ENCODE data around the gene EVA1A.

DNA sequence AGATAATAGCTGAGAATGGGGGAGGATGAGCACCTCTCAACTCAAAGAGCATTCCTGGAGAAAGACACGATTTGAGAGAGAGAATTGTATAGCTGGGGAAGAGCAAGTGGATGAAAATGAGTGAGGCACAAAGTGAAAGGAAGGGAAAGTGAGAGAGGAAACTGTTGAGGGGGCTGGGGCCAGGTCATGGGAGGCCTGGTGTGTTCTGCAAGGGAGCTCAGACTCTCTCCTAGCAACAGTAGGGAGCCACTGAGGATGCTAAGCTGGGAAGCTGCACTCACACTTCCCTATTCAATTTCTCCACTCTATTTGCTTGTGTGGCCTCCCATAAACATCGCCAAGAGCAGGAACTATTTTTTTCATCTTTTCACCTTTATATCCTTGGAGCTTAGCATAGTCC is 14.8 kb downstream of the EVA1A start:
- TF ChIP-seq, protein P1, sequence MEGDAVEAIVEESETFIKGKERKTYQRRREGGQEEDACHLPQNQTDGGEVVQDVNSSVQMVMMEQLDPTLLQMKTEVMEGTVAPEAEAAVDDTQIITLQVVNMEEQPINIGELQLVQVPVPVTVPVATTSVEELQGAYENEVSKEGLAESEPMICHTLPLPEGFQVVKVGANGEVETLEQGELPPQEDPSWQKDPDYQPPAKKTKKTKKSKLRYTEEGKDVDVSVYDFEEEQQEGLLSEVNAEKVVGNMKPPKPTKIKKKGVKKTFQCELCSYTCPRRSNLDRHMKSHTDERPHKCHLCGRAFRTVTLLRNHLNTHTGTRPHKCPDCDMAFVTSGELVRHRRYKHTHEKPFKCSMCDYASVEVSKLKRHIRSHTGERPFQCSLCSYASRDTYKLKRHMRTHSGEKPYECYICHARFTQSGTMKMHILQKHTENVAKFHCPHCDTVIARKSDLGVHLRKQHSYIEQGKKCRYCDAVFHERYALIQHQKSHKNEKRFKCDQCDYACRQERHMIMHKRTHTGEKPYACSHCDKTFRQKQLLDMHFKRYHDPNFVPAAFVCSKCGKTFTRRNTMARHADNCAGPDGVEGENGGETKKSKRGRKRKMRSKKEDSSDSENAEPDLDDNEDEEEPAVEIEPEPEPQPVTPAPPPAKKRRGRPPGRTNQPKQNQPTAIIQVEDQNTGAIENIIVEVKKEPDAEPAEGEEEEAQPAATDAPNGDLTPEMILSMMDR (conservative IDR thresholded peaks at IDR 0.05), result no peak
- TF ChIP-seq EZH2 (IDR thresholded peaks at IDR 0.05; ENCODE audit: low read depth), result no peak
